Common myeloid progenitor, CD34-positive (primary cell): ENCODE data around the gene RPRD1B.

ENCODE experiments used
- CTCF ChIA-PET: fragments of 350-600 bp; sonication (Branson Sonifier 250); formaldehyde crosslinking; loops from one replicate; lab custom pipeline; 2021; ENCODE audit warnings: antibody characterized with exemption; lab: Charles Lee
- POLR2A ChIA-PET: fragments of 350-600 bp; sonication (Branson Sonifier 250); formaldehyde crosslinking; loops from one replicate; lab custom pipeline; 2021; ENCODE audit warnings: antibody characterized with exemption; lab: Charles Lee
- DNase-seq, 3 donors: peaks; one replicate each; pipeline versions ENCODE4 v3.0.0 to v3.0.0-alpha.2; 2013
- H3K27ac ChIP-seq, 2 experiments: 1 replicate in 1 of 2; 2 replicates in 1 of 2; pipeline ENCODE4 v1.7.0; 2013; ENCODE audit warnings: inconsistent platforms in 2 of 2, low read length in 2 of 2, mild to moderate bottlenecking in 2 of 2, low read depth in 1 of 2, moderate library complexity in 1 of 2; ENCODE audit not compliant: severe bottlenecking in 2 of 2, insufficient read depth in 1 of 2, poor library complexity in 1 of 2
- H3K27me3 ChIP-seq, 5 experiments: replicated peaks in 2 of 5; 1 replicate in 3 of 5; 2 replicates in 2 of 5; pipeline versions ENCODE4 v1.6.1 to v1.7.0; 2013; ENCODE audit warnings: low read length in 4 of 5, mild to moderate bottlenecking in 2 of 5, moderate library complexity in 2 of 5, inconsistent platforms in 1 of 5; ENCODE audit not compliant: insufficient read depth in 5 of 5, control insufficient read depth in 4 of 5
- H3K36me3 ChIP-seq, 4 experiments: 1 replicate in 2 of 4; 2 replicates in 2 of 4; pipeline versions ENCODE4 v1.6.1 to v1.7.0; 2013; ENCODE audit warnings: low read length in 3 of 4, control low read depth in 1 of 4, mild to moderate bottlenecking in 1 of 4; ENCODE audit not compliant: control insufficient read depth in 4 of 4, insufficient read depth in 4 of 4
- H3K4me1 ChIP-seq, 4 experiments: 1 replicate in 3 of 4; 2 replicates in 1 of 4; pipeline versions ENCODE4 v1.6.1 to v1.7.1; 2013; ENCODE audit warnings: low read length in 3 of 4, mild to moderate bottlenecking in 3 of 4, control low read depth in 1 of 4, inconsistent platforms in 1 of 4, moderate library complexity in 1 of 4; ENCODE audit not compliant: control insufficient read depth in 4 of 4, insufficient read depth in 4 of 4; ENCODE audit errors: control extremely low read depth in 1 of 4
- H3K4me3 ChIP-seq, 7 experiments: 1 replicate in 4 of 7; 2 replicates in 3 of 7; pipeline versions ENCODE4 v1.5.1 to v1.7.0; 2013; ENCODE audit warnings: mild to moderate bottlenecking in 7 of 7, low read length in 6 of 7, moderate library complexity in 6 of 7, inconsistent platforms in 2 of 7, low read depth in 2 of 7, control low read depth in 1 of 7; ENCODE audit not compliant: insufficient read depth in 4 of 7, control insufficient read depth in 1 of 7; ENCODE audit errors: extremely low read depth in 1 of 7
- H3K9me3 ChIP-seq, 5 experiments: 1 replicate in 4 of 5; 2 replicates in 1 of 5; pipeline versions ENCODE4 v1.6.1 to v1.7.1; 2013; ENCODE audit warnings: low read length in 4 of 5, mild to moderate bottlenecking in 2 of 5, inconsistent platforms in 1 of 5, low read depth in 1 of 5, moderate library complexity in 1 of 5; ENCODE audit not compliant: control insufficient read depth in 4 of 5, insufficient read depth in 2 of 5; ENCODE audit errors: control extremely low read depth in 1 of 5
- WGBS: methylation state at CpG from one replicate; pipeline ENCODE4 v1.1.5; 2013; ENCODE audit not compliant: insufficient coverage; 5-methylcytosine and 5-hydroxymethylcytosine counted together

Gene RPRD1B

DNA sequence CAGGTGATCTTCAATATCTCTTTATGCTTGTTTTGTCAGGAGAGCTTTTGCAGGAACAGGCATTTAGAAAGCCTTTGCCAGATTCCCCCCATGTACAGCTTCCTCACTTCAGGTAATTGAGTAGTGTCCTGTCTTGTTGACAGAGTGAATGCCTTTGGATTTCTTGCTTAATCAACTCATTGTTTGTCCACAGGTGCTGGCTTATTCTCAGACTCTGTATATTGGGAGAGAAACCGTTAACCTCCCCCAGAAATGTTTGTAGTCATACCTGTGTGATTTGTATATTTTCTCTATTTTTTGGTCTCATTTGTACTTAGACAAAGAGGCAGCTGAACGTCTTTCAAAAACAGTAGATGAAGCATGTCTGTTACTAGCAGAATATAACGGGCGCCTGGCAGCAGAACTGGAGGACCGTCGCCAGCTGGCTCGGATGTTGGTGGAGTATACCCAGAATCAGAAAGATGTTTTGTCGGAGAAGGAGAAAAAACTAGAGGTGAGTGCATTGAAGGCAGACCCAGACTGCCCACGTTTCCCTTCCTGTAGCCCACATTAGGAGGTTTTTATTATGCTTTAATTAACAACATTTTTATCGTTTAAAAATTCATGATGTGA lies 32.3 kb downstream of the RPRD1B start:
- ChIA-PET CTCF (interaction anchor here (1.2 to 2.1 kb wide), 2 partner anchors 8 to 9 kb away, joined by 4 to 7 read pairs; no protein-coding TSS in a partner anchor), POLR2A (no interaction called here)
- DNase-seq: no peak
- 100% methylated on average over 6 of the region's 10 CpGs for WGBS
- no peak overlapping the region for H3K27ac ChIP-seq
- H3K36me3 ChIP-seq: peaks cover 16 to 85% (median 61%) of the 10 kb centered on the region in 4 experiments
- H3K4me1 ChIP-seq: no peaks in the 10 kb centered on the region
- H3K27me3 ChIP-seq: no peaks in the 10 kb centered on the region
- H3K9me3 ChIP-seq: no peaks in the 10 kb centered on the region
- H3K4me3 ChIP-seq: no peak overlapping the region

DNA sequence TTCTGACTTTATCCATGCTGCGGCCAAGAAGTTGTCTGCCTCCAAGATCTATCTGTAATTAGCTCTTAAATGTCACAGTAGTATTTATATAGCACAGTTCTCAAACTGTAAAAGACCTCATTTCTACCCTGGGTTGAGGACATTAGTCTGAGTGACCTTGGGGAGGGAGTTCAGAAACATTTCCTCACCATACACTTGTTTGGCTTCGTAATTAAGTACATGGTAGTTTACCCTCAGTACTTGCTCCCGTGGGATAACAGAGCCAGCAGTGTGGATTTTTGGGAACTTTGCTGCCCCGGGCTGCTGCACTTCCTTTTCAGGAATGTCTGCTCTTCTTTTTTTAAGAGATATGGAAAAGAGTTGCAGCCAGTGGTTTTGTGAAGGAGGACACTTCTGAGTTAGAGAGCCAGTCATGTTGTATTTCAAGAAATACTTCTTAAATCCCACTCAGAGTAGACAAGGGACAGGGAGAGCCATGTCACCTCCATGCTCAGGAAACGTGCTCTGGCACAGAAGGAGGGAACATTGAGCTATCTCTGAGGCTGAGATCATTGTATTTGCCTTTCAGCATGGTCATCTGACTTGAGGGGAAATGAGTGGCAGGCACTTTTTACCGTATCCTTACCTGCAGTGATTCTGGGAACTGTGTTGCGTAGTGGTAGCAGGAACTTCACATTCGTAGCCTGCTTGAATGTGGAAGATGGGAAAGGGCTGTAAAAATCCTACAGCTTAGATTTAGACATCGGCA lies 33.6 kb downstream of the RPRD1B start:
- ChIA-PET CTCF (interaction anchor here (0.6 to 2.1 kb wide), 4 partner anchors 10 to 154 kb away, joined by 3 to 7 read pairs (median 4); no protein-coding TSS in a partner anchor), POLR2A (no interaction called here)
- DNase-seq: no peak
- no peaks in the 10 kb centered on the region for H3K9me3 ChIP-seq
- H3K4me3 ChIP-seq: no peak overlapping the region
- H3K4me1 ChIP-seq: no peaks in the 10 kb centered on the region
- no peak overlapping the region for H3K27ac ChIP-seq
- peaks cover 16 to 84% (median 64%) of the 10 kb centered on the region in 4 experiments for H3K36me3 ChIP-seq
- H3K27me3 ChIP-seq: no peaks in the 10 kb centered on the region
- WGBS: 93% methylated on average over 8 of the region's 9 CpGs

DNA sequence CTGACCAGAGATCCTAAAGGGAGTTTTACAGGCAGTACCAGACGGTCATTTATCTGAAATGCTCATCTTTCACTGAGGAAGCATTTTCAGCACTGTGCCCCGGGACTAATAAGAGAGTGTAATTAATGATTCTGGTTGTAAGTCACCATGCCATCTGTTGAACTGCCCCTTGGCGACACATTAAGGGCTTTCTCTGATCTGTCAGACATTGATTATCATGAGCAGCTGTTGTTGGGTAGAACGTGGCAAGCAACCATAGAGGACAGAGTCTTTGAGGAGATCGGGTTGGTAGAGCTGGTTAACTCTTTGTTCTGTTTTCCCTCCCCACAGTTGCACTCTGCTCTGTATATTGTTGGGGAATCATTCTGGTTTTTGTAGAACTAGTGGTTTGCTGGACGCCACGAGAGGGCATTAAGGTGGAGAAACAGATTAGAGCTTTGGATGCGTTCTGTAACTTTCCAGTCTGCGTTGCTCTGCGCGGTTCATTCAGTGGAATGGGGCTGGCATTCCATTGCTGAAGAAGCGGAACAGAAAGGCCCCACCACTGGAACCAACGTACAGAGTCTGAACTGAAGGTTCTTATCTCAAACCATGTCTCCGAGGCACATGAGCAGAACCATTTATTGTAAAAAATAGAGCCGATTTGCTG lies 34.3 kb downstream of the RPRD1B start:
- no peak for DNase-seq
- H3K36me3 ChIP-seq: peaks cover 18 to 81% (median 63%) of the 10 kb centered on the region in 4 experiments
- ChIA-PET CTCF (interaction anchor here (0.6 to 2.1 kb wide), 5 partner anchors 10 to 153 kb away, joined by 3 to 7 read pairs (median 5); no protein-coding TSS in a partner anchor), POLR2A (no interaction called here)
- H3K9me3 ChIP-seq: no peaks in the 10 kb centered on the region
- H3K27ac ChIP-seq: no peak overlapping the region
- H3K27me3 ChIP-seq: no peaks in the 10 kb centered on the region
- 100% methylated on average over 13 of the region's 15 CpGs for WGBS
- no peak overlapping the region for H3K4me3 ChIP-seq
- H3K4me1 ChIP-seq: no peaks in the 10 kb centered on the region

DNA sequence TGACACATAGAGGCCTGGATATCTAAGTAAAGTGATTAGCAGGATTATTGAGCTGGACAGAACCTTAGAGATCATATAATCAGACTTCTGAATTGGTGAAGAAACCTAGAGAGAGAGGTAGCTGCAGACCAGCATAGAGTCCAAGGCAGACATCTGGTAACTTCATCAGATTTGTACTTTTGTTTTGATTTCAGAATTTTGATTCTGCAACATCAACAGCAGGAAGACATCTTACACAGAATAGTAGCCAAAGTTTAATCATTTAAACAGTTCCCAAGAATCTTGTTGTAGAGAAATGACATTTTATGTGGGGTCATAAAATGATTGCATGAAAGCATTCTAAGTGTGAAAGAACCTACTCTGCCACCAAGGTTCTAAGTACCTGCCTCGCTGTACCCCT lies 39.4 kb downstream of the RPRD1B start:
- H3K27ac ChIP-seq: no peak overlapping the region
- CTCF ChIA-PET: interaction anchor here (0.9 to 7.4 kb wide), 15 partner anchors 10 to 336 kb away, joined by 3 to 82 read pairs (median 6); no protein-coding TSS in a partner anchor
- H3K36me3 ChIP-seq: peaks cover 19 to 71% (median 46%) of the 10 kb centered on the region in 4 experiments
- no CpG with 5 or more reads among the region's 1 CpG for WGBS
- no peaks in the 10 kb centered on the region for H3K27me3 ChIP-seq
- no peak overlapping the region for H3K4me3 ChIP-seq
- no peaks in the 10 kb centered on the region for H3K4me1 ChIP-seq
- POLR2A ChIA-PET: no interaction called here
- no peak for DNase-seq
- no peaks in the 10 kb centered on the region for H3K9me3 ChIP-seq

DNA sequence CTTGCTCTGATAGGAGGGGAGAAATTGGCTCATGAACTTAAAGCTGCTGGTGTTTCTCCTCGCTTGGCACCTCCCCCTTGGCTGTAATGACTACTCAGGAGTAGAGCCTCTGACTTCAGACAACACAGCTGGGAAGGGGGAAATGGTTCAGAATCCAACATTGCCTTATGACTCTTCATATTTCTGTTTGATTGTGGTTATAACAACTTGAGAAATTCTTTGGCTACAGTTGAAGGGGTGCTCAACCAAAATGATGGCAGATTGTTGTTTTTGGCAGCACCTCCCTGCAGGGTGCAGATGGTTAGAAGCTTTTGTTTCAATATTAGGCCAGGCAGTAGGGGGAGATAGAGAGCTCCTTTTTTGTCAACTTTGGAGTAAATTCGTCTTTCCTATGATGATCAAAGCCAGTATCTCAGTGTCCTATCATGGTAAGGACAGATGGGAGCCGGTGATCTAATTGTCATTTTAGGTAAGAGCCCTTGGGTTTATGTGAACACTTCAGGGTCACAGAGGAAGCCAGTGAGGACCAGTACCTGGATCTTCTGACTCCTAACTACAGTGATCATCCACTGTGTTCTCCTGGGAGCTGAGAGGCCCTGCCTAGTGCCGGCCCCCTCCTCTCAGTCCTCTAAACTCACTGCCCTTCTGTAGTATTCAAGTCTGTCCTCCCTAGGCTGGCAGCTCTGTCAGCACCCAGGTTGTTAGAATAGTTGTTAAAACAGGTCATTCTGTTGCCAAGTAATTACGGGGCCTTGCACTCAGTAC lies 39.9 kb downstream of the RPRD1B start:
- Histone ChIP-seq H3K27me3 (no peaks in the 10 kb centered on the region), H3K4me3 (no peak overlapping the region), H3K4me1 (no peaks in the 10 kb centered on the region), H3K27ac (no peak overlapping the region), H3K36me3 (peaks cover 19 to 70% (median 43%) of the 10 kb centered on the region in 4 experiments), H3K9me3 (no peaks in the 10 kb centered on the region)
- CTCF ChIA-PET: interaction anchor here (0.6 to 7.4 kb wide), 19 partner anchors 10 to 386 kb away, joined by 3 to 82 read pairs (median 6); no protein-coding TSS in a partner anchor
- DNase-seq: peak; percentile 38 to 66 (median 55)
- POLR2A ChIA-PET: no interaction called here
- WGBS: 73% methylated on average over 3 of the region's 5 CpGs

DNA sequence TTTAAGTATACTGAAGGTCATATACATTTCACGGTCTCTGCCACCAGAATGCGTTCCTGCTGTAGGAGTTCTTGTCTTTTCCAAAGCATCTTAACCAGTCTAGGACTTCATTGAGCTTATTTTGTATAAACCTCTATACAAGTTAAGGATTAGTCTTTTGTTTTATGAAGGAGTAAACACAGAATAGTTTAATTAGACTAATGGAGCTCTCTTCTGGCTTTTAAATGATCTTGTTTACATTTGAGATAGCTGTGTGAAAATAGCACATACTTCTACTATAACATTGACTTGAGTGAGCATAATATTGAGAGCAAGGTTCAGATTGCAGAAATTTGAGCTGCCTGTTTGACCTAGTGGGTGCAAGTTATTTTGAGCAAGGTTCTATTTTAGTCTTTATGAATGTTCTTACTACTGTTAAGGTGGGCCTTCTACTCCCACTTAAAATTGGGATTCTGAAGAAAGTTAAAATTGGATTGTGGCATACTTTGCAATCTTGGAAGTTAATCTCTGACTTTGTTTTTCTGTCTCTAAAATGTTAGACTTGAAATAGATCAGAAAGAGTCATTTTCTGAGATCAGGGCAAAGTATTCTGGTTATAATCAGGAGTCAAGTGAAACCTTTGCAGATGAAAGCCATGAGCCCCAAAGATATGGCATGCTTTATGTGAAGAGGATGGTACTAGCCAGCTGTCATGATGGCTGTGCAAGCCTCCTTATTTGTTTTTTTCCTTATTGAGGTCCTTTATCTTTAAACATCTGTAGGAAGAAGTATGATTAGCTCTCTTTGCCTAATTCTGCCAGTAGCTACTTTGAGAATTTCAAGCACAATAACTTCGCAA lies 41.8 kb downstream of the RPRD1B start:
- H3K9me3 ChIP-seq: peaks cover 0 to 3% (median 0%) of the 10 kb centered on the region in 5 experiments
- H3K4me1 ChIP-seq: no peaks in the 10 kb centered on the region
- H3K4me3 ChIP-seq: no peak overlapping the region
- POLR2A ChIA-PET: interaction anchor here (0.9 kb wide), 1 partner anchor 11 kb away, joined by 3 read pairs; no protein-coding TSS in a partner anchor
- H3K27me3 ChIP-seq: no peaks in the 10 kb centered on the region
- H3K36me3 ChIP-seq: peaks cover 16 to 61% (median 42%) of the 10 kb centered on the region in 4 experiments
- 100% methylated on average over 2 of the region's 3 CpGs for WGBS
- no peak for DNase-seq
- CTCF ChIA-PET: interaction anchor here (0.8 to 7.4 kb wide), 9 partner anchors 10 to 147 kb away, joined by 3 to 82 read pairs (median 4); no protein-coding TSS in a partner anchor
- no peak overlapping the region for H3K27ac ChIP-seq
